COR-L47 (cell line): ENCODE results near the gene CISH.
A peak's percentile ranks its signal among the peaks of the same experiment; 100 is the strongest.

Source experiments
- DNase-seq: peaks from one replicate; lab custom pipeline; 2025; lab: John Stamatoyannopoulos, UW

The CISH gene

GRCh38 chr3:50612970-50613846 is 1.6 kb upstream of the CISH start:
- no peak for DNase-seq

GRCh38 chr3:50612234-50612882 is 784 bp upstream of the CISH start:
- no peak for DNase-seq

- no peak for DNase-seq
These were observed 546 bp downstream of the CISH start for GRCh38 chr3:50610992-50611463.

GRCh38 chr3:50610181-50610971 is 1.2 kb downstream of the CISH start:
- DNase-seq, result no peak

- DNase-seq, result no peak
These were observed 1.9 kb downstream of the CISH start for GRCh38 chr3:50609763-50610085.

GRCh38 chr3:50609071-50609762 is 2.4 kb downstream of the CISH start:
- DNase-seq, result no peak

- DNase-seq, result no peak
These were observed 3.3 kb downstream of the CISH start for GRCh38 chr3:50608278-50608677.

- no peak for DNase-seq
These were observed 4.1 kb downstream of the CISH start for GRCh38 chr3:50607271-50608091.

- no peak for DNase-seq
These were observed 5.0 kb downstream of the CISH start for GRCh38 chr3:50606596-50606995.

GRCh38 chr3:50605901-50606326 is 5.7 kb downstream of the CISH start:
- DNase-seq, result no peak

GRCh38 chr3:50604628-50605588 is 6.7 kb downstream of the CISH start:
- no peak for DNase-seq

GRCh38 chr3:50604110-50604621 is 7.4 kb downstream of the CISH start:
- no peak for DNase-seq

- no peak for DNase-seq
These were observed 8.1 kb downstream of the CISH start for GRCh38 chr3:50603261-50604109.

- no peak for DNase-seq
These were observed 8.9 kb downstream of the CISH start for GRCh38 chr3:50602595-50603191.

- peak; percentile 18 for DNase-seq
These were observed 10.6 kb downstream of the CISH start for GRCh38 chr3:50600841-50601591.

GRCh38 chr3:50600141-50600753 is 11.3 kb downstream of the CISH start:
- no peak for DNase-seq

GRCh38 chr3:50599716-50600118 is 11.9 kb downstream of the CISH start:
- DNase-seq, result no peak
